PC-3 (cell line): ENCODE measurements around the gene CPEB4. TPM values are rescaled to one million over a fixed set of nuclear protein-coding genes. Genes with fewer than 3 reads are reported as not detected.

Experiments
- ATAC-seq: fragments of 200-7000 bp; cut with Tn5 transposase; 2 replicates; pipeline ENCODE4 v1.9.1; 2020; ENCODE audit warnings: mild to moderate bottlenecking, moderate library complexity
- BruUV-seq: library from RNA; stranded (reverse); fragments of 400-500 nt; replicated peaks from 2 replicates; lab custom pipeline; 2021; lab: Mats Ljungman, UMichigan
- CTCF ChIA-PET: fragments of 300-600 bp; sonication (Branson Sonifier 250); formaldehyde crosslinking; loops from one replicate; lab custom pipeline; 2022; ENCODE audit warnings: antibody characterized with exemption; lab: Charles Lee
- POLR2A ChIA-PET: fragments of 300-600 bp; sonication (Branson Sonifier 250); formaldehyde crosslinking; loops from one replicate; lab custom pipeline; 2022; ENCODE audit warnings: antibody characterized with exemption; ENCODE audit not compliant: unreplicated experiment; lab: Charles Lee
- DNase-seq: peaks from one replicate; pipeline ENCODE4 v3.0.0-alpha.2; 2015
- H2AFZ ChIP-seq: fragments of 300-600 bp; sonication (generic); 2 replicates; pipeline ENCODE4 v1.6.0; 2016; ENCODE audit warnings: antibody characterized with exemption, low read length
- H3F3A ChIP-seq: fragments of 300-600 bp; sonication (generic); one replicate; pipeline ENCODE4 v1.6.0; 2017; ENCODE audit warnings: antibody characterized with exemption, low read length, control low read depth, mild to moderate bottlenecking; ENCODE audit not compliant: unreplicated experiment
- H3K27ac ChIP-seq: fragments of 300-600 bp; sonication (generic); 2 replicates; pipeline ENCODE4 v1.5.1; 2016; ENCODE audit warnings: mild to moderate bottlenecking, low read length
- H3K27me3 ChIP-seq: fragments of 300-600 bp; sonication (generic); 2 replicates; pipeline ENCODE4 v1.6.1; 2016; ENCODE audit warnings: low read length, mixed read lengths
- H3K36me3 ChIP-seq: fragments of 300-600 bp; sonication (generic); 2 replicates; pipeline ENCODE4 v1.6.1; 2016; ENCODE audit warnings: low read depth, mixed run types, low read length, mixed read lengths
- H3K4me1 ChIP-seq: fragments of 300-600 bp; sonication (generic); 2 replicates; pipeline ENCODE4 v1.5.1; 2016; ENCODE audit warnings: low read length; ENCODE audit not compliant: insufficient read depth
- H3K4me2 ChIP-seq: fragments of 300-600 bp; sonication (generic); 2 replicates; pipeline ENCODE4 v1.6.0; 2016; ENCODE audit warnings: low read length
- H3K4me3 ChIP-seq: fragments of 300-600 bp; sonication (generic); 2 replicates; pipeline ENCODE4 v1.5.1; 2016; ENCODE audit warnings: mild to moderate bottlenecking, low read length, mixed read lengths
- H3K79me2 ChIP-seq: fragments of 300-600 bp; sonication (generic); 2 replicates; pipeline ENCODE4 v1.6.1; 2017; ENCODE audit warnings: low read length, mixed read lengths
- H3K9ac ChIP-seq: fragments of 300-600 bp; sonication (generic); 2 replicates; pipeline ENCODE4 v1.6.0; 2016; ENCODE audit warnings: mild to moderate bottlenecking, low read length
- H3K9me2 ChIP-seq: fragments of 300-600 bp; sonication (generic); replicated peaks from 2 replicates; pipeline ENCODE4 v1.6.1; 2016; ENCODE audit warnings: mixed run types, low read length, mixed read lengths
- H3K9me3 ChIP-seq: fragments of 300-600 bp; sonication (generic); 2 replicates; pipeline ENCODE4 v1.6.1; 2016; ENCODE audit warnings: low read length, mixed read lengths
- H4K20me1 ChIP-seq: fragments of 300-600 bp; sonication (generic); 2 replicates; pipeline ENCODE4 v1.6.1; 2016; ENCODE audit warnings: low read length, mixed read lengths
- EZH2 ChIP-seq: fragments of 300-600 bp; sonication (generic); IDR thresholded peaks from one replicate; pipeline ENCODE4 v1.6.1; 2017; ENCODE audit warnings: antibody characterized with exemption, mild to moderate bottlenecking, low read length; ENCODE audit not compliant: unreplicated experiment
- EZH2phosphoT487 ChIP-seq: fragments of 300-600 bp; sonication (generic); IDR thresholded peaks from 2 replicates; pipeline ENCODE4 v1.6.1; 2018; ENCODE audit warnings: mild to moderate bottlenecking, antibody characterized with exemption, low read length, borderline replicate concordance
- intact Hi-C: fragments of 100-400 bp; cut with micrococcal nuclease; formaldehyde crosslinking; loops from 2 replicates; pipeline ENCODE4 v1.9.0; 2023
- total RNA-seq: library from RNA; depleted of rRNA; stranded (reverse); fragments of >200 nt; gene quantifications from 2 replicates; pipeline ENCODE4 v1.2.3, GENCODE V29; 2014
- TF ChIP-seq, protein P1 (sequence below): fragments of 300-600 bp; sonication (generic); conservative IDR thresholded peaks from 2 replicates; pipeline ENCODE4 v1.5.1; 2017; ENCODE audit warnings: antibody characterized with exemption, low read depth, mild to moderate bottlenecking, low read length

The CPEB4 gene
- total RNA-seq, 1 experiment from 2014 or later, result 37.0 TPM

GRCh38 chr5:173885475-173886010, 2.6 kb upstream of the CPEB4 start:
- H3F3A ChIP-seq, result no peaks in the 10 kb centered on the region
- H3K27ac ChIP-seq, result no peak overlapping the region
- peaks cover 23% of the 10 kb centered on the region for H3K79me2 ChIP-seq
- H3K4me1 ChIP-seq, result peaks cover 37% of the 10 kb centered on the region
- H3K9me2 ChIP-seq, result no peaks in the 10 kb centered on the region
- no peaks in the 10 kb centered on the region; the same call in 1 of the 2 replicates for H3K9me3 ChIP-seq
- ATAC-seq, result no peak
- no peaks in the 10 kb centered on the region for H3K27me3 ChIP-seq
- H3K4me2 ChIP-seq, result no peak overlapping the region
- ChIA-PET POLR2A (no interaction called here), CTCF (interaction anchor here (0.5 kb wide), 1 partner anchor 233 kb away, joined by 3 read pairs; no protein-coding TSS in a partner anchor)
- H3K4me3 ChIP-seq, result no peak overlapping the region
- H3K9ac ChIP-seq, result no peak overlapping the region
- H2AFZ ChIP-seq, result no peak overlapping the region
- BruUV-seq, result no TSS peak
- intact Hi-C loops, result loop anchor here (5.0 kb wide), 2 partner anchors 58 to 168 kb away; no protein-coding TSS in a partner anchor
- DNase-seq, result no peak
- TF ChIP-seq EZH2 (no peak), EZH2phosphoT487 (no peak)
- TF ChIP-seq, protein P1, sequence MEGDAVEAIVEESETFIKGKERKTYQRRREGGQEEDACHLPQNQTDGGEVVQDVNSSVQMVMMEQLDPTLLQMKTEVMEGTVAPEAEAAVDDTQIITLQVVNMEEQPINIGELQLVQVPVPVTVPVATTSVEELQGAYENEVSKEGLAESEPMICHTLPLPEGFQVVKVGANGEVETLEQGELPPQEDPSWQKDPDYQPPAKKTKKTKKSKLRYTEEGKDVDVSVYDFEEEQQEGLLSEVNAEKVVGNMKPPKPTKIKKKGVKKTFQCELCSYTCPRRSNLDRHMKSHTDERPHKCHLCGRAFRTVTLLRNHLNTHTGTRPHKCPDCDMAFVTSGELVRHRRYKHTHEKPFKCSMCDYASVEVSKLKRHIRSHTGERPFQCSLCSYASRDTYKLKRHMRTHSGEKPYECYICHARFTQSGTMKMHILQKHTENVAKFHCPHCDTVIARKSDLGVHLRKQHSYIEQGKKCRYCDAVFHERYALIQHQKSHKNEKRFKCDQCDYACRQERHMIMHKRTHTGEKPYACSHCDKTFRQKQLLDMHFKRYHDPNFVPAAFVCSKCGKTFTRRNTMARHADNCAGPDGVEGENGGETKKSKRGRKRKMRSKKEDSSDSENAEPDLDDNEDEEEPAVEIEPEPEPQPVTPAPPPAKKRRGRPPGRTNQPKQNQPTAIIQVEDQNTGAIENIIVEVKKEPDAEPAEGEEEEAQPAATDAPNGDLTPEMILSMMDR, result no peak
- no peaks in the 10 kb centered on the region for H4K20me1 ChIP-seq
- H3K36me3 ChIP-seq, result no peaks in the 10 kb centered on the region

- Histone ChIP-seq H4K20me1 (no peaks in the 10 kb centered on the region), H3F3A (no peaks in the 10 kb centered on the region), H3K4me3 (no peak overlapping the region), H3K27me3 (no peaks in the 10 kb centered on the region), H3K4me2 (no peak overlapping the region), H3K9me3 (no peaks in the 10 kb centered on the region; the same call in 1 of the 2 replicates), H3K79me2 (peaks cover 29% of the 10 kb centered on the region), H3K4me1 (peaks cover 33% of the 10 kb centered on the region), H3K9me2 (no peaks in the 10 kb centered on the region), H3K27ac (no peak overlapping the region), H3K9ac (no peak overlapping the region), H2AFZ (no peak overlapping the region), H3K36me3 (no peaks in the 10 kb centered on the region)
- no peak for ATAC-seq
- no TSS peak for BruUV-seq
- TF ChIP-seq EZH2phosphoT487, result no peak
- TF ChIP-seq, protein P1, result 0 out of 2 replicates have a peak, but pooled peaks have one; percentile 22
- no peak for DNase-seq
- POLR2A ChIA-PET, result no interaction called here
- CTCF ChIA-PET, result interaction anchor here (0.5 kb wide), 1 partner anchor 234 kb away, joined by 3 read pairs; no protein-coding TSS in a partner anchor
- intact Hi-C loops, result loop anchor here (5.0 kb wide), 2 partner anchors 59 to 169 kb away; no protein-coding TSS in a partner anchor
Measured at GRCh38 chr5:173886150-173886549, 2.0 kb upstream of the CPEB4 start.
